SK-N-SH (cell line): ENCODE data around the gene CRTC1.

Experiments
- GABPA ChIP-seq: IDR thresholded peaks from 2 replicates; pipeline ENCODE4 v1.4.0; 2012; ENCODE audit warnings: low read depth, mild to moderate bottlenecking
- TF ChIP-seq, protein P1 (sequence below): fragments of 200-600 bp; sonication (generic); IDR thresholded peaks from 2 replicates; pipeline ENCODE4 v1.6.1; 2017; ENCODE audit warnings: antibody characterized with exemption, mild to moderate bottlenecking, moderate library complexity
- TF ChIP-seq, protein P2 (sequence below): IDR thresholded peaks from 2 replicates; pipeline ENCODE4 v1.4.0; 2012; ENCODE audit warnings: low read depth, borderline replicate concordance

DNA sequence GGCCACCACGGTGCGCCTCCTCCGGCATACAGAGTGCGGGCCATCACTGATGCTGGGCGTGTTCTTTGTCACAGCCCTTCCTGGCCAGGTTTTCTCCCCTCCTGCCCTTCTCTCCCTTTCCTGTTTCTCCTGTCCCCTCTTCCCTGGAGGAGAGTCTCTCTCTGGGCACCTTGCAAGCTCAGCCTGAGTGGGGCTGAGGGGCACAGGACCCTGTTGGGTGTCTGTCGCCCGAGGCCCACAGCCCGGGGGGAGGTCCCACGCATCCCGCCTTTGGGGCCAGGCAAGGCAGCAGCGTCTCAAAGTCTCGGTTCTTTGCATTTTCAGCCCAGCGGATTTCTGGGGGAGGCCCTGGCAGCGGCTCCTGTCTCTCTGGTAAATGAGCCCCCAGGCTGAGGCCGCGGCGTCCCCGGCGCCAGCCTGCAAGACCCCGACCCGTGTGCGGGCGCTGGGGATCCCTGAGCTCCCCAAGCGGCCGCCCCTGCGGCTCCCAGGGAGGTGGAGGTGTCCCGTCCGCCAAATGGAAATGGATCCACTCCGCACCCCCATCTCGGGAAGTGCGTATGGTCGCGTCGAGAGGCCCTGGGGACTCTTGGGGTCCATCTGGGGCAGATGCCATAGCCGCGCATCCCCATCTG lies 60.4 kb downstream of the CRTC1 start:
- TF ChIP-seq, protein P1, sequence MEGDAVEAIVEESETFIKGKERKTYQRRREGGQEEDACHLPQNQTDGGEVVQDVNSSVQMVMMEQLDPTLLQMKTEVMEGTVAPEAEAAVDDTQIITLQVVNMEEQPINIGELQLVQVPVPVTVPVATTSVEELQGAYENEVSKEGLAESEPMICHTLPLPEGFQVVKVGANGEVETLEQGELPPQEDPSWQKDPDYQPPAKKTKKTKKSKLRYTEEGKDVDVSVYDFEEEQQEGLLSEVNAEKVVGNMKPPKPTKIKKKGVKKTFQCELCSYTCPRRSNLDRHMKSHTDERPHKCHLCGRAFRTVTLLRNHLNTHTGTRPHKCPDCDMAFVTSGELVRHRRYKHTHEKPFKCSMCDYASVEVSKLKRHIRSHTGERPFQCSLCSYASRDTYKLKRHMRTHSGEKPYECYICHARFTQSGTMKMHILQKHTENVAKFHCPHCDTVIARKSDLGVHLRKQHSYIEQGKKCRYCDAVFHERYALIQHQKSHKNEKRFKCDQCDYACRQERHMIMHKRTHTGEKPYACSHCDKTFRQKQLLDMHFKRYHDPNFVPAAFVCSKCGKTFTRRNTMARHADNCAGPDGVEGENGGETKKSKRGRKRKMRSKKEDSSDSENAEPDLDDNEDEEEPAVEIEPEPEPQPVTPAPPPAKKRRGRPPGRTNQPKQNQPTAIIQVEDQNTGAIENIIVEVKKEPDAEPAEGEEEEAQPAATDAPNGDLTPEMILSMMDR, result no peak
- TF ChIP-seq GABPA, result no peak
- TF ChIP-seq, protein P2, sequence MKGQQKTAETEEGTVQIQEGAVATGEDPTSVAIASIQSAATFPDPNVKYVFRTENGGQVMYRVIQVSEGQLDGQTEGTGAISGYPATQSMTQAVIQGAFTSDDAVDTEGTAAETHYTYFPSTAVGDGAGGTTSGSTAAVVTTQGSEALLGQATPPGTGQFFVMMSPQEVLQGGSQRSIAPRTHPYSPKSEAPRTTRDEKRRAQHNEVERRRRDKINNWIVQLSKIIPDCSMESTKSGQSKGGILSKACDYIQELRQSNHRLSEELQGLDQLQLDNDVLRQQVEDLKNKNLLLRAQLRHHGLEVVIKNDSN, result no peak
